GM19035 (cell line): ENCODE data around the gene SIPA1L3.
A peak's percentile ranks its signal among the peaks of the same experiment; 100 is the strongest.

Experiments used
- ATAC-seq: cut with Tn5 transposase; IDR thresholded peaks from one replicate; pipeline ENCODE4 v1.9.1; 2021; ENCODE audit not compliant: unreplicated experiment

SIPA1L3 gene

GRCh38 chr19:38206006-38206745 is 299.2 kb downstream of the SIPA1L3 start:
- ATAC-seq: no peak

DNA sequence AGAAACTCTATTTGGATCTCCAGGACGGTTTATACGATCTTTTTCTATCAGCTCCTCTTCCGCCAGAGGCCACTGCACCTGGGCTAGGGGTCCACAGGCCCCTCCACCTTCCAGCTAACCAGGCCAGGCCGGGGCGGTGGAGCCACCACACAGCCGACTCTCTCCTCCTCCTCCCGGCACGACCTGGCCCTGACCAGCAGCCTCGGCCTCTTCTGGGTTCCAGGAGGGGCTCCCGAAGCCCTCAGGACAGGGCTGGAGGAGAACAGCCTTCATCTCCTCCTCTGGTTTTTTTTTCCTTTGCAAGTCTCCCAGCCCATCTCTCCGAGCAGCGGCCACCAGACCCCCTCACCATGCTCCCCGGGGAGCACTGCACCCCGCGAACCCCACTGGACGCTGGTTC is 299.9 kb downstream of the SIPA1L3 start:
- no peak for ATAC-seq

- no peak for ATAC-seq
These were observed 300.5 kb downstream of the SIPA1L3 start for GRCh38 chr19:38207543-38207942.

DNA sequence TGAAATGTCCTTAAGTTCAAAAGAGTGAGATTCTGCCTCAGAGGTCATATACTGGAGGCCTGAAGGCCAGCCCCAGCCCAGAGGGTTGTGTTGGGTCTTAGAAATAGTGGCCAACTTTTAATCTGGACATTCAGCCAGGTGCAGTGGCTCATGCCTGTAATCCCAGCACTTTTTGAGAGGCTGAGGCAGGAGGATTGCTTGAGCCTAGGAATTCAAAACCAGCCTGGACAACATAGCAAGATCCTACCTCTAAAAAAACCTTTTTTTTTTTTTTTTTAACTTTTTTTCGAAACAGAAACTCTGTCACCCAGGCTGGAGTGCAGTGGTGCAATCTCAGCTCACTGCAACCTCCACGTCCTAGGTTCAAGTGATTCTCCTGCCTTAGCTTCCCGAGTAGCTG is 301.6 kb downstream of the SIPA1L3 start:
- ATAC-seq: no peak

GRCh38 chr19:38209152-38209551 is 302.1 kb downstream of the SIPA1L3 start:
- ATAC-seq: no peak

DNA sequence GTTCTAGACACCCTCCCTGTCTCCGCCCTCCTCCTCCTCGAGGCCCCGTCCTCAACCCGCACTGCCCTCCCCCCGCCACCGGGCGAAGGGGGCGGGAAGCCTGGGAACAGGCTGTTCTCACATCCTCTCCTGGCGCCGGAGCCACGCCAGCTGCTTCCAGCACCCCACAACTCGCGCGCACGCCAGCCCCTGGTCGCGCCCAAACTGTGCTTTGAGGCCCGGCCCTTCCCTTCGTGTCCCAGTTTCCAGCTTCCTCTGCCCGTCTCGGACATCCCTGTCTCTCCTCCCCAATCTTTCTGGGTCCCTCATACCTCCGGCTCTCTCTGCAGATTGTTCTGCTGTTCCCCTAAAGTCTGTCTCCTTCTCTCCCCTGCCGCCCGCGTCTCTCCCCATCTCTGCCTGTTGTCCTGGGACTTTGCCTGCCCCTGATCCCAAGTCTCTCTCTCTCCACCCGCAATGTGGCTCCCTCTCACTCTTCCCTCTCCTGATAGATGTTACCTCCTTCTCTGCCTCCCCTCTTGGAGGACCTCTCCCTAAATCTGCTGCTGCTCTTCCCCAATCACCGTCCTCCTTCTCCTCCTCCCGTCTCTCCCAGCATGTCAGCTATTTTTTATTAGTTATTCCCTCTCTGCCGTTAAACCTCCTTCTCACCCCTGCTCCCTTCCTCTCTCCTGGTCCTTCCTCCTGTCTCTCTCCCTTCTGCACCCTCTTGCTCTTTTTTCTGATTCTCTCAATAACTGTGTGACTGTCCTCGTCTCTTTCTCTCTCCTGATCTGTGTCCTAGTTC is 302.9 kb downstream of the SIPA1L3 start:
- ATAC-seq: no peak

GRCh38 chr19:38210458-38210987 is 303.5 kb downstream of the SIPA1L3 start:
- ATAC-seq: no peak

GRCh38 chr19:38211151-38211591 is 304.2 kb downstream of the SIPA1L3 start:
- no peak for ATAC-seq

GRCh38 chr19:38211766-38212165 is 304.8 kb downstream of the SIPA1L3 start:
- ATAC-seq: no peak

GRCh38 chr19:38213469-38213868 is 306.5 kb downstream of the SIPA1L3 start:
- no peak for ATAC-seq

- peak; percentile 45 for ATAC-seq
These were observed 307.1 kb downstream of the SIPA1L3 start for GRCh38 chr19:38213911-38214625.

DNA sequence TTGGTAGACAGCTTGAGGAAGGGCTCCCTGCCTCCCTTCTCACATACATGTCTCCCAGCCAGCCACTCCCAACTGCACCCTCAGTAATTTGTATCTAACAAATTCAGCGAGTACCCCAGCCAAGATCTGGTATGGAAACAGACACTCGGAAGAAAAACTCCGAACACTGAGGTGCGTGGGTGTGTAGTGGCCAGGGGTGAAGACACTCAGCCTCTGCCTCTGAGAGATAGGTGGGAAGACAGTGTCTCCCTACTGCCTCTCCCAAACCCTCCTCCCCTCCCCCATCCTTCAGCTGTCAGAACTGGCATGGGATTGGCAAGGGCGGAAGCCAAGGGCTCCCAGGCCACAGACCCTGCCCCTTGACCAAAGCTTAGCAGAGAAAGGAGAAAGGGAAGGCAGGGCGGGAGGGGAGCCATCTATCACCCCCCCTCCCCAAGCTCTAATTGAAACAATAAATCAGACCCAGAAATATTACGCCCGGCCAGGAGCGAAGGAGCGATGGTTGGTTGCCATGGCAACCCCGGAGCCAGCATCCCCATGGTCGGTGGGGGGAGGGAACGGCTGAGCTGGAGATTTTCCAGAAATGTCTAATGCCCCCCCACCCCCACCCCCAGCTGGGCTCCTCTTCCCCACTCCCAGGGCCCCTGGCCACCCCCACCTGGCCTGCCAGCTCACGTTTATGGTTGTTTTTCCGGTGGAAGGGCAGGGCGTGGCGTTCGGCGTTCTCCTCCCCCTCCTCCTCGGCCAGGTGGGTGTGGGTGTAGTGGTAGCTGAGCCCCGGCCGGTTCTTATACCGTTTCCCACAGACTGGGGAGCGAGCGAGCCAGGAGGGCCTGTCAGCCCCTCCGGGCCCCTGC is 310.0 kb downstream of the SIPA1L3 start:
- ATAC-seq: no peak

DNA sequence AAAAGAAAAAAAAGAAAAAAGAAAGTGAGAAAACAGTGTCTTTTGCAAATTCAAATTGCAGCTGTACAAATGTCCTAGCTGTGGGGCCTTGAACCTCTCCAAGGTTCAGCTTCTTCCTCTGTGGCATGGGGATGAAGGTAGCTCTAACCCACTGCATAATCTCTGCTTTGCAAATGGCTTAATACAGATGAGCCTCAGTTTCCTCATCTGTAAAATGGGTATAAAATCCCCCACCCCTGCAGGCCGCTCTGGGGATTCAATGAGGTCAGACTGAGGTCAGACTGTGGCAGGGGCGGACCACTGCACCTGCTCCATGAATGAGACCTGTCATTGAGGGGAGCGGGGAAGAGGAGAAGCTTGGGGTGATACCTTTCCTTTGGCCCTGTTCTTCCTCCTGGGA is 311.2 kb downstream of the SIPA1L3 start:
- ATAC-seq: no peak

DNA sequence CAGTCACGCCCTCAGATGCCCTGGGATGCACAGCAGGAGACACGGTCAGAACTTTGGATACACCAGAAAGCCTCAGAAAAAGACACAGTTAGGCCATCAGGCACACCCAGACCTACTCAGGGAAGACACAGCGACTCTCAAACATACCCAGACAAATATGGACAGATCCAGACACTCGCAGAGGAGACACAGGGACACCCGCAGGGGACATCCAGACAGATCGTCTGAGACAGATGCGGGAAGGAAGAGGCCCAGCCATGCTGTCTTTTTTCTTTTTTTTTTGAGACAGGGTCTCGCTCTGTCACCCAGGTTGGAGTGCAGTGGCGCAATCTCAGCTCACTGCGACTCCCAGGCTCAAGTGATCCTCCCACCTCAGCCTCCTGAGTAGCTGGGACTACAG is 312.2 kb downstream of the SIPA1L3 start:
- no peak for ATAC-seq

DNA sequence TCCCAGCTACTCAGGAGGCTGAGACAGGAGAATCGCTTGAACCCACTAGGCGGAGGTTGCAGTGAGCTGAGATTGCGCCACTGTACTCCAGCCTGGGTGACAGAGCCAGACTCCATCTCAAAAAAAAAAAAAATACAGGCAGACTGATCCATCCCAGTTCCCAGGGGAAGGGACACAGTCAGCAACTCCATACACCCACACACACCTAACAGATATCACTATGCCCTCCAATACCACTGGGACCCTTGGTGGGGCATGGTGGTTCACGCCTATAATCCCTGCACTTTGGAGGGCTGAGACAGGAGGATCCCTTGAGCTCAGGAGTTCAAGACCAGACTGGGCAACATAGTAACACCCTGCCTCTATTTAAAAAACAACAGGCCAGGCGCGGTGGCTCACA is 314.4 kb downstream of the SIPA1L3 start:
- no peak for ATAC-seq

GRCh38 chr19:38221919-38222830 is 315.2 kb downstream of the SIPA1L3 start:
- ATAC-seq: no peak

DNA sequence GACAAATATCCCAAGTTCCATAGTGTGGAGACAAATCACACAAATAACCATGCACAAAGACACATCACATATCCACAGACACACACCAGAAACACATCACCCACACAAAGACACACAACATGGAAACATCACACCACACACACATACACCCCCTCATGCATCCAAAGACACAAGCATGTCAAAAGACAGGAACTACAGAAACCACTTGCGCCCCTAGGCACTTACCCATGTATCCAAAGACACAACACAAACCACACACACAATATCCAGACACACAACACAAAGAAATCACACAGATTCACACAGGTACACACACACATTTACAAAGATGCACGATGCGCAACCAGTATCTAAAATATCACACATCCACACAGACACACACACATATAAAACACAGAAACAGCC is 316.1 kb downstream of the SIPA1L3 start:
- no peak for ATAC-seq

DNA sequence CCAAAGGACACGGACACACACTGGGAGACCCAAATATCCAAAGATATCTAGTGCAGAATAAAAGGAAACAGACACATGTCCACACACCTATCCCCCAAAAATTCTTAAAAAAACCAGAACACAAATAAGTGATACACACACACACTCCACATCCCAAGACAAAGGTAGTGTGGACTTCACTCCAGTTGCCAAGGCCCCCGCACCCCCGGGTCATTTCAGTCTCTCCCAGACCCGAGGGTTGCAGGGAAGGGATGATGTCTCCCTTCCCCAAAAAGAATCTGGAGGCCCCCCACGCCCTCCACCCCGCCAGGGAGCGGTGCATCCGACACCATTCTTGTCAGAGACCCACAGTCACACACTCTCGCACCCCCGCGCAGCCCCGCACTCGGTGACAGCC is 316.6 kb downstream of the SIPA1L3 start:
- ATAC-seq: no peak

DNA sequence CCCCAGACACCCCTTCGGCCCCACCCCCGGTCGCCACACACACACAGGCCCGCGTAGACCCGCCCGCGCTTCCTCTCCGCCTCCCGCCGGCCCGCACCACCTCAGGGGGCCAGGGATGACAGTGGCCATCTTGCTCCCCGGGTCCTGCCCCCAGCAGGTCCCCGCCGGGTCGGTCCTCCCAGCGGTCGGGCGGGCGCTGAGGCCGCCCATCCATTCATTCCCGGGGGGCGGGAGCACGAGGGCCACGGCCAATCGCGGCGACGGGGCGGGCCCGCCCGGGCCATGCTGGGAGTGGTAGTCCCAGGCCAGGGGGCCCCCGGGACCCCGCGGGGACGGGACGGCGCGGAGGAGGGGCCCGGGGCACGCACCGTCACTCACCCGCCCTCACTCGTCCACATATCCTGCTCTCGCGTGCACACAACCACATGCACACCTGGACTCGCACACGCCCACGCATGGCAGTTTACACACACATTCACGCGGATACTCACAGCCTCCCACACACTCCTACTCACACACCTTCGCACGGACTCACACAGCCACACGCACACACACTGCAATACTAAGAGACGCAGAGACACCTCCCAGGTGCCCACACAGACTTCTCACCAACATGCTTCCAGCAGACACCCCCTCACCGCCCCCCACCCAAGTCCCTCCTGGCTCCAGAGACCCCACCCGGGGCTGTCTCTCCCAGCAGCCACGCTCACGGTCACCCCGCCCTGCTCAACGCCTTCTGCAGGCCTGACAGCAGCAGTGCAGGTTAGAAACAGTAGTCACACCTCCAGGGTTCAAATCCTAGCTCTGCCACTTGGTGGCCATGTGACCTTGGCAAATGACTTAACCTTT is 317.2 kb downstream of the SIPA1L3 start, which contains the start of gene DPF1:
Gene DPF1, minus strand, starts transcription at position 209 of the 849 bp plus-strand sequence. Its CDS starts 80 bp downstream, at position 129.
- peak; percentile 75 for ATAC-seq
